NCI-H146 (cell line): Measurements from ENCODE around the gene WDR20.
A peak's percentile ranks its signal among the peaks of the same experiment; 100 is the strongest.
"Not testable (repeated sequence)": the region's sequence is repeated elsewhere in the genome, so short reads cannot be mapped to it uniquely, and the experiment has no call there.

ENCODE experiments used
- DNase-seq: peaks from one replicate; lab custom pipeline; 2025; lab: John Stamatoyannopoulos, UW

Gene WDR20

GRCh38 chr14:102131741-102132140 is 8.0 kb upstream of the WDR20 start:
- DNase-seq: no peak

- DNase-seq: not testable (repeated sequence)
These were observed 5.7 kb upstream of the WDR20 start for GRCh38 chr14:102134021-102134420.

- DNase-seq: not testable (repeated sequence)
These were observed 5.0 kb upstream of the WDR20 start for GRCh38 chr14:102134719-102135118.

GRCh38 chr14:102135456-102135855 is 4.2 kb upstream of the WDR20 start:
- not testable (repeated sequence) for DNase-seq

- no peak for DNase-seq
These were observed 1.2 kb upstream of the WDR20 start for GRCh38 chr14:102138535-102138934.

GRCh38 chr14:102138961-102139285 is 774 bp upstream of the WDR20 start:
- no peak for DNase-seq

GRCh38 chr14:102140027-102140749 is 491 bp downstream of the WDR20 start:
- DNase-seq: peak; percentile 36

GRCh38 chr14:102140750-102141145 is 1.1 kb downstream of the WDR20 start:
- no peak for DNase-seq

GRCh38 chr14:102141797-102142196 is 2.1 kb downstream of the WDR20 start:
- no peak for DNase-seq

- DNase-seq: no peak
These were observed 5.2 kb downstream of the WDR20 start for GRCh38 chr14:102144914-102145313.

GRCh38 chr14:102145395-102145794 is 5.7 kb downstream of the WDR20 start:
- no peak for DNase-seq

- no peak for DNase-seq
These were observed 6.7 kb downstream of the WDR20 start for GRCh38 chr14:102146423-102146822.

- DNase-seq: no peak
These were observed 10.4 kb downstream of the WDR20 start for GRCh38 chr14:102150083-102150482.

- DNase-seq: no peak
These were observed 11.0 kb downstream of the WDR20 start for GRCh38 chr14:102150744-102151143.

- DNase-seq: not testable (repeated sequence)
These were observed 11.7 kb downstream of the WDR20 start for GRCh38 chr14:102151411-102151810.

GRCh38 chr14:102154121-102154520 is 14.4 kb downstream of the WDR20 start:
- no peak for DNase-seq

- DNase-seq: no peak
These were observed 15.3 kb downstream of the WDR20 start for GRCh38 chr14:102154821-102155549.

- no peak for DNase-seq
These were observed 17.6 kb downstream of the WDR20 start for GRCh38 chr14:102157346-102157745.

GRCh38 chr14:102158797-102159196 is 19.1 kb downstream of the WDR20 start:
- no peak for DNase-seq

- DNase-seq: no peak
These were observed 20.1 kb downstream of the WDR20 start for GRCh38 chr14:102159841-102160240.

- no peak for DNase-seq
These were observed 22.8 kb downstream of the WDR20 start for GRCh38 chr14:102162487-102162886.

GRCh38 chr14:102164241-102164641 is 24.5 kb downstream of the WDR20 start:
- no peak for DNase-seq

- DNase-seq: no peak
These were observed 25.3 kb downstream of the WDR20 start for GRCh38 chr14:102164965-102165364.

GRCh38 chr14:102170061-102170460 is 30.4 kb downstream of the WDR20 start:
- no peak for DNase-seq
